ENCODE results near the gene RBMS3.
A peak's percentile ranks its signal among the peaks of the same experiment; 100 is the strongest.
"Not testable (repeated sequence)": the region's sequence is repeated elsewhere in the genome, so short reads cannot be mapped to it uniquely, and the experiment has no call there.

RBMS3 gene

GRCh38 chr3:29339016-29339833 is 58.4 kb downstream of the RBMS3 start:
- no peak for DNase-seq (ENCODE audit: low spot score)

DNA sequence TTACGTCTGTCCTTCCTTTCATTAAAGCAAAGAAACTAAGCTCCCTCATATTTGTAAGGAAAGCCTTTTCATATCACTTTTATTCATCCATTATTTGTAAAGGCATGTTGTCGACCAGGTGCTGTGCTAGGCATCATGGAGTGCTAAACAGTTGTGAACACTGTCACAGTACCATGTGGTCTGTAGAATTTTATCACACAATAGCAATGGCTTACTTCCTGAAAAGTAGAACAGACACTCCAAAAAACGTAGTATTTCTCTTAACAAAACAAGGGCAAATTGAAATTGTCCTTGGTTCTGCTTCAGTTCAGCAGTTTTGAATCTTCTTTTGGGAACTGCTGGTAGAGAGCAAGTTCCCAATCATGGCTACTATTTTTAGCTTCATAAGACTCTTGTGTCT is 63.3 kb downstream of the RBMS3 start:
- DNase-seq (ENCODE audit: low spot score) = no peak

DNA sequence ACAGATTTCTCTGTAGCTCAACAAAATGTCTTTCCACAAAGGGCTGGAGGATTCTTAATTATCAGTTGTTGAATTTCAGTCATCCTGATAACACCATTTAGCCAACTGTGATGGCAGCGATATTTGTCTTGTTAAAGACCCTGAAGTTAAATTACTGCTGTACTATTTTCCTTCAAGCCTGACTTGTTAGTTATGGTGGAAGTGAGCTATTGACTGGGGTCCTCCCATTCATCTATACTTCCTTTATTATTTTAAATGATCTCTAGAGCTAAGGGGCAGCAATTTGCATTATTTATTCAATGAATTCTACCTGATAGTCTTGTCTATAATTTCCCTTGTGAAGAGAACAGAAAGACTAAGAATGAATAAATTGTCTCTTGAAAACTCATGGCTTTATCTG is 64.1 kb downstream of the RBMS3 start:
- DNase-seq (ENCODE audit: low spot score) = no peak

DNA sequence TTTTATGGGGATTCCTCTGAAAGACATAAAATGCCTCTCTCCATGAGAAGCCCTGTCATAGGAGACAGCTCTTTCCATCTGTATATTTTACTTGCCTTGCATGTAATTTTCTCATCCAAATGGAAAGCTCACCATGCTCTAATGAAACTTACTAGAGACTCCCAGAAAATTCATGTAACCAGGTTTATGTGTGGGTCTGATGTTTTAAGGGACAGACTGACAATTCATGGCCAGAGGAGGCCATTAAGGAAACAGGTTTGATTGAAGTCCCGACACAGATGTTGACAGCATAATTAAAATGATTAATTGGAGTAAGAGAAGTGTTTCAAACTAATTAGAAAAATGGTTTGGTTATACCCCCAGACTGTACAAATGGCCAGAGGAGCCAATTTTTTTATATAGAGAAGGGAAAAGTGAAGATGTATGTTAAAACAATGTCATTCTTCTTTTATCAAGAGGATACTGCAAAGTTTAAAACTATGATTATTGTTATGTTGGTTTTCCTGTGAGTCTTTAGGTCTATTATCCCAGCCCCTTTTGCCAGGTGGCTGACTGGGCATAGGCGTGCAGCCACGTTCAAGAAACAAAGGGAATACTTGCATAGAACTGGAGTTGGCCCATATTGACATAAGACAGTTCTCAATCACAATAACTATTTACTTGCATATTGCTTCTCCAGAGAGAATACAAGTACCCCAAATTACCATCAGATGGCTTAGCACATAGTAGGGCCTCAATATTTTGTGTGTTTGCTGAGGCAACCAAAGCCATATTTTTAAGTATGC is 64.8 kb downstream of the RBMS3 start:
- DNase-seq (ENCODE audit: low spot score) = no peak

- no peak for DNase-seq (ENCODE audit: low spot score)
Measured at GRCh38 chr3:29346828-29347227, 66.0 kb downstream of the RBMS3 start.

GRCh38 chr3:29347412-29347811 is 66.5 kb downstream of the RBMS3 start:
- DNase-seq (ENCODE audit: low spot score) = no peak

DNA sequence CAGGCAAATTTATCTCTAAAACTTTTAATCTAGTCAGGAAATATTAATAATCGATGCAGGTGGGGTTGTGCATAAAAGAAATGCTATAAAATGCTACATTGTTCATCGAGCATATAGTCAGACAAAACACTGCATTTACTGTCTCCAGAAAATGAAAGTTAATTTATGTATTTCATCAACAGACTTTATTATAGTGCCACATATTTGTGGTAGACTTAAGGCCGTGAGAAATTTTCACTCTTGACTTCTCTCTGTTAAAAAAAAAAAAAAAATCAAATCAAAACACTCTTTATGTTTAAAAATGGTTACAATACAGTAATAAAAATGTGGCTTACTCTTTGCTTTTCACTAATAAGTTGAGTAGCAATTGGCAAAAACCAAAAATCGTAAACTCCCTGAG is 67.4 kb downstream of the RBMS3 start:
- no peak for DNase-seq (ENCODE audit: low spot score)

- DNase-seq (ENCODE audit: low spot score) = no peak
Measured at GRCh38 chr3:29349049-29349448, 68.2 kb downstream of the RBMS3 start.

DNA sequence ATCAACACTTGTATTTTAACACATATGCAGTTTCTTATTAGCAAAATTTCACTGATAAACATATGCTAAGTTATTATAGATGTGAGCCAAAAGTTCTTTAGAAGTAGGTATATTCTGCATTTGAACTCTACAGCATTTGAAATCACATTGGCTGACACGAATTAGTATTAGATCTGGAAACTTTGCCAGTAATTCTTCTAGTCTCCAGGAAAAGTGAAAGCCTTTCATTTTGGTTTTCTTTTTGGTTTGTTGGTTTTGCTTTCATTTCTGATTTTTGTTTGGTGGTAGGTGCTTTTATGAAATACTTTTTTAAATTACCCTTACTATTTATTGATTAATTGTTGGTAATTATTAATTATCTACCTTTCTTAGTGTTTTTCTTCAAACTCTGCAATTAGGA is 72.9 kb downstream of the RBMS3 start:
- no peak for DNase-seq (ENCODE audit: low spot score)

DNA sequence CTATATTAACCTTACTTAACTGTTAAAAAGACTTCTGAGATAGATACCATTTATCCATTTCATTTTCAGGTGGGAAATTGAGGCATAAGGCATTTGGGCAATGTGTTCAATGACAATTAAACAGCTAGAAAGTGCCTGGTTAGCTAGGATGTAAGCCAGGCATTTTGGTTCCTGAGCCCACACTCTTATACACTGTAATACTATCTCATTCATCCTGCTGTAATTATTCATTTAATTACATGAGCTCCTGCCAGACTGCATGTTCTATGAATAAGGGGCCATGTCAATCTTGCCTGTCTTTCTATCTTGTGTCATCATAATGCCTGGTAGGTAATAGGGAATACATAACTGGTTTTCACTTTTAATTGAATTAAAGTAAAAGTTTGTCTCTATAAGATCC is 74.0 kb downstream of the RBMS3 start:
- DNase-seq (ENCODE audit: low spot score) = no peak

DNA sequence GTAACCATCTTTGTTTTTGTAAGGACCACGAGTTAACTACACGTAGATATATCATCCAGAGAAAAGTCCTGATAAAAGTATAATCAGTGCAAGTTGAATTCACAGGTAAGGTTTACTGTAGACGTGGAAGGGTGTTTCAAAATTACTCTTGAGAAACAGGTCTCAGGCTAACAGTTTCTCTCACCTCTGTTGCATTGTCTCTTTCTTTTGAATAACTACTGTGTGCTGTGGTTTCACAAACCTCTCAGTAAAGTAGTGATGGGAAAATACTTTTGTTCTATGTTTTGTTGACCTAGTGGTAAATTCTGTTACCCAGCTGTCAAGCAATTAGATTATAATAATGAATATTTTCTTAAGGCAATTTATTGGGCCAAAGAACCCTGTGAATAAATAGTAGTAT is 75.2 kb downstream of the RBMS3 start:
- DNase-seq (ENCODE audit: low spot score) = no peak

GRCh38 chr3:29360289-29360688 is 79.4 kb downstream of the RBMS3 start:
- not testable (repeated sequence) for DNase-seq (ENCODE audit: low spot score)

- DNase-seq (ENCODE audit: low spot score) = no peak
Measured at GRCh38 chr3:29363110-29363509, 82.2 kb downstream of the RBMS3 start.

DNA sequence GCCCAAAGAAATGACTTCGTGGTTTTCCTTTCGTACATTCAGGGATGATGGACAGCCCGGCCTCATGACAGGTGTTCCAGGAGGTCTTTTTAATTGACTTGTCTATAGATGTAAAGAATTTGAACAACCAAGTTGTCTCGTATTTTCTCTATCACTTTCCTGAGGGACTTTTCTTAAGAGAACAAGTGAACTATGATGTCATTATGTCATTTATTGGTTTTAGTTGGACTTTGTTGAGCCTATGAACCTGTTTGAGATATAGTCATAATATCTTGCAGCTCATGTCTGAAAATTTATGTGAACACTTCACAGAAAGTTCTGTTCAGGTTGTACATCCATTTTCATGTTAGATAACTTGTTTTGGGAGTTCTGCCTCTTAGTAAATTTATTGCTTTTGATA is 89.2 kb downstream of the RBMS3 start:
- DNase-seq (ENCODE audit: low spot score) = no peak

- DNase-seq (ENCODE audit: low spot score) = no peak
Measured at GRCh38 chr3:29370476-29371420, 89.9 kb downstream of the RBMS3 start.

- no peak for DNase-seq (ENCODE audit: low spot score)
Measured at GRCh38 chr3:29373131-29373680, 92.3 kb downstream of the RBMS3 start.

- DNase-seq (ENCODE audit: low spot score) = no peak
Measured at GRCh38 chr3:29374226-29374625, 93.4 kb downstream of the RBMS3 start.

DNA sequence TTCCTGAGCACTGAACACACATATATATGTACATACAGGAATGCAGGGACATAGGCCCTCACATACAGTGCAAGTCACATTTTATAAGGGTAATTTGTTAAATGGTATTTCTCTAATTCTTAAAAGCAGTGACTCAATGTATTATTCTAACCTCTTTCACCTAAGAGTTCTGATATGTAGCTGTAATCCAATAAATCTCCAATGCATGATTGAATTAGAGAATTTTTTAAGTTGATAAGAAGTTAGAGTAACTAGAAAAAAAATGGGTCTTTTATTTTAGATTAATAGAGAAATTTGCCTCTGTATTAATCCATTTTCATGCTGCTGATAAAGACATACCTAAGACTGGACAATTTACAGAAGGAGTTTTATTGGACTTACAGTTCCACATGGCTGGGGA is 98.2 kb downstream of the RBMS3 start:
- DNase-seq (ENCODE audit: low spot score) = no peak

DNA sequence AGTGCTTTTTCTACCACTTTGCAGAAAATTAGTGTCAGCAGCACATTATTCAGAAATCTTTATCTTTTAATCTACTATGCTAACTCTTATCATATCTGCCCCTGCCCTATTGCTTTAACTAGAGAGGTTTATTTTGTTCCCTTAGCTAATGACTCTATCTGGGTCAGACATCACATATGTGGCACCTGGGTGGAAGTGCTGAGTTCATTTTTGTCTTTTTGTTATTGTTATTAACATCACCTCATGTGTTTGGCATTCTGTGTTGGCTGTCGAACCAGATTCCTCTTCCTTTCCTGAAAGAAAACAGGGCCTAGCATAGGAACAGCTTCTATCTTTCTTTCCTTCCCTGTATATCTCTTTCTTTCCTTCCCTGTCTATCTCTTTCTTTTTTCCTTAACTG is 100.7 kb downstream of the RBMS3 start:
- no peak for DNase-seq (ENCODE audit: low spot score)

DNA sequence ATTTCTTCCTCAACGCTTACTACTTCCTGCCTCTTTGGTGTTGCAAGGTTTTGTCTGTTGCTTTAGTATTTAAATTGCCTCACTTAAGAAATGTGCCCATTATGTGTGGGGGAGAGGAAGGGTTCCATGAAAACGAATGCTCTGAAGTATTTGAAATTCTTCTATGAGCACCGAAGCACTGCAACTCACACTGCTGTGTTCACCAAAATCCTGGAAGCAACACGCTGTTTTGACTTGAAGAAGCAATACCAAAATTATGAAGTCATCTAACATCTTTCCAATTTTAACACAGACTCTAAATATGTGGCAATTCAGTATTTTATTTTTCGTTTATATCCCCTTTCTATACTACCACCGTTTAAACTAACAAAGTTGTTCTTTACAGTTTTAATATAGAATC is 101.5 kb downstream of the RBMS3 start:
- DNase-seq (ENCODE audit: low spot score) = no peak

- DNase-seq (ENCODE audit: low spot score) = no peak
Measured at GRCh38 chr3:29382845-29383244, 102.0 kb downstream of the RBMS3 start.

DNA sequence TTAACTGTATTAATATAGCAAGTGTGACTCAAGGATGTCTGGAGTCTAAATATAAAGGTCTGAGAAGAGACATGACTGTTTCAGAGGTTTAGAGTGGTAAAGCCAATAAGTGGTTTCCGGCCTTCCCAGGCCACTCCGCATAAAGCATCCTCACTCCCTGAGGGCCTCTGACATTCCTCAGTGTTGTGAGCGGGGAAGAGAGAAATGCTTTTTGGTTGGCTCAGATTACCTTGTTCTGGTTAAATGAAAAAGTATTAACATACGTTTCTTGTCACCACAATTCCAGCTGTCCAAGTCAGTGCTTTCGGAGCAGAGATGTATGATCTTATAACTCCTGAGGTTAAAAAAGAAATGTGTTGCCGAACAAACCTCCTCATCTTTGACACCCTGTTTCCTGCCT is 103.8 kb downstream of the RBMS3 start:
- peak; percentile 31 for DNase-seq (ENCODE audit: low spot score)

Measured in hepatic stellate cell (primary cell).